Caco-2 (cell line): Measurements from ENCODE around the gene LIMCH1. TPM values are rescaled to one million over a fixed set of nuclear protein-coding genes. Genes with fewer than 3 reads are reported as not detected.

Source experiments
- BruUV-seq: library from RNA; stranded (reverse); fragments of 400-500 nt; replicated peaks from 2 replicates; lab custom pipeline; 2021; lab: Mats Ljungman, UMichigan
- CTCF ChIA-PET: fragments of 300-600 bp; sonication (Branson Sonifier 250); formaldehyde crosslinking; loops from one replicate; lab custom pipeline; 2022; ENCODE audit warnings: antibody characterized with exemption; lab: Charles Lee
- POLR2A ChIA-PET: fragments of 300-600 bp; sonication (Branson Sonifier 250); formaldehyde crosslinking; loops from one replicate; lab custom pipeline; 2022; ENCODE audit warnings: antibody characterized with exemption; lab: Charles Lee
- DNase-seq, 2 experiments: peaks; one replicate each; pipeline versions ENCODE4 v3.0.0 to v3.0.0-alpha.2; 2020 to 2022
- H3K27me3 ChIP-seq: replicated peaks from 2 replicates; pipeline ENCODE4 v1.6.0; 2011; ENCODE audit warnings: low read length; ENCODE audit not compliant: control insufficient read depth, insufficient read depth
- H3K36me3 ChIP-seq: 2 replicates; pipeline ENCODE4 v1.5.1; 2011; ENCODE audit warnings: low read length; ENCODE audit not compliant: control insufficient read depth, insufficient read depth
- H3K4me1 ChIP-seq: fragments of 250-450 bp; sonication (Bioruptor Pico); 2 replicates; pipeline ENCODE4 v1.5.1; 2020; ENCODE audit warnings: mild to moderate bottlenecking
- H3K4me3 ChIP-seq: 2 replicates; pipeline ENCODE4 v1.5.1; 2011; ENCODE audit warnings: low read depth, mild to moderate bottlenecking, control low read depth, low read length
- H3K9me3 ChIP-seq: fragments of 250-450 bp; sonication (Bioruptor Pico); 2 replicates; pipeline ENCODE4 v1.5.1; 2020; ENCODE audit warnings: mild to moderate bottlenecking, moderate library complexity
- H3K27ac Mint-ChIP-seq: one replicate; pipeline ENCODE4 v1.8.0; 2022; ENCODE audit warnings: mixed read lengths; ENCODE audit not compliant: unreplicated experiment
- H3K27me3 Mint-ChIP-seq: one replicate; pipeline ENCODE4 v1.8.0; 2022; ENCODE audit warnings: mixed read lengths; ENCODE audit not compliant: insufficient read depth, unreplicated experiment
- H3K36me3 Mint-ChIP-seq: one replicate; pipeline ENCODE4 v1.8.0; 2022; ENCODE audit warnings: mild to moderate bottlenecking, mixed read lengths; ENCODE audit not compliant: insufficient read depth, unreplicated experiment
- H3K4me1 Mint-ChIP-seq: one replicate; pipeline ENCODE4 v1.8.0; 2022; ENCODE audit warnings: low read depth, mixed read lengths; ENCODE audit not compliant: unreplicated experiment
- H3K4me3 Mint-ChIP-seq: one replicate; pipeline ENCODE4 v1.8.0; 2022; ENCODE audit warnings: mild to moderate bottlenecking, moderate library complexity, mixed read lengths; ENCODE audit not compliant: unreplicated experiment
- H3K9me3 Mint-ChIP-seq: one replicate; pipeline ENCODE4 v1.8.0; 2022; ENCODE audit warnings: mixed read lengths; ENCODE audit not compliant: unreplicated experiment
- CTCF ChIP-seq, 2 experiments: fragments of 200-600 bp in 1 of 2; IDR thresholded peaks; 1 replicate in 1 of 2; 2 replicates in 1 of 2; pipeline versions ENCODE4 v1.5.1 to v1.8.0; 2011 to 2022; ENCODE audit warnings: antibody characterized with exemption in 1 of 2, control low read depth in 1 of 2, inconsistent platforms in 1 of 2, low read depth in 1 of 2, low read length in 1 of 2, mild to moderate bottlenecking in 1 of 2, moderate library complexity in 1 of 2; ENCODE audit not compliant: insufficient read depth in 1 of 2, severe bottlenecking in 1 of 2, unreplicated experiment in 1 of 2
- intact Hi-C: fragments of 100-400 bp; cut with micrococcal nuclease; formaldehyde crosslinking; loops from one replicate; pipeline ENCODE4 v1.10.0; 2022; ENCODE audit not compliant: unreplicated experiment
- total RNA-seq: library from RNA; stranded (reverse); gene quantifications from 2 replicates; pipeline ENCODE4 v1.2.3, GENCODE V29; 2022

The LIMCH1 gene
- total RNA-seq, 1 experiment from 2014 or later, result 8.4 TPM

- Mint-ChIP-seq H3K4me1 (no peaks in the 10 kb centered on the region), H3K36me3 (no peaks in the 10 kb centered on the region), H3K27me3 (peaks cover 31% of the 10 kb centered on the region), H3K9me3 (no peaks in the 10 kb centered on the region), H3K27ac (no peak within 1 kb of the TSS), H3K4me3 (no peak within 1 kb of the TSS)
- H3K9me3 ChIP-seq, result no peaks in the 10 kb centered on the region
- H3K36me3 ChIP-seq, result no peaks in the 10 kb centered on the region
- no peak within 1 kb of the TSS for H3K4me3 ChIP-seq
- H3K27me3 ChIP-seq, result no peaks in the 10 kb centered on the region
- DNase-seq, result no peak
- no peak for TF ChIP-seq CTCF (IDR thresholded peaks at IDR 0.05; ENCODE audit: insufficient read depth in 1 of 2, low read depth in 1 of 2, low read length in 1 of 2, severe bottlenecking in 1 of 2, unreplicated experiment in 1 of 2)
- no peaks in the 10 kb centered on the region for H3K4me1 ChIP-seq
- CTCF ChIA-PET, result no interaction called here
- POLR2A ChIA-PET, result no interaction called here
- no TSS peak for BruUV-seq
- intact Hi-C loops, result no loop called here
Observed at GRCh38 chr4:41748571-41749475, 210.9 kb downstream of the LIMCH1 start, which contains the start of gene PHOX2B. PHOX2B (minus strand) TSS chr4:41748725; CDS start chr4:41748610, 115 bp downstream.

- BruUV-seq, result no TSS peak
- Histone ChIP-seq H3K9me3 (no peaks in the 10 kb centered on the region), H3K27me3 (no peaks in the 10 kb centered on the region), H3K4me1 (no peaks in the 10 kb centered on the region), H3K36me3 (no peaks in the 10 kb centered on the region), H3K4me3 (no peak overlapping the region)
- H3K9me3 Mint-ChIP-seq, result no peaks in the 10 kb centered on the region
- H3K27me3 Mint-ChIP-seq, result peaks cover 23% of the 10 kb centered on the region
- no peak for TF ChIP-seq CTCF (IDR thresholded peaks at IDR 0.05; ENCODE audit: insufficient read depth in 1 of 2, low read depth in 1 of 2, low read length in 1 of 2, severe bottlenecking in 1 of 2, unreplicated experiment in 1 of 2)
- no peak overlapping the region for H3K4me3 Mint-ChIP-seq
- no peaks in the 10 kb centered on the region for H3K4me1 Mint-ChIP-seq
- ChIA-PET CTCF (no interaction called here), POLR2A (no interaction called here)
- DNase-seq, result no peak
- intact Hi-C loops, result no loop called here
- H3K27ac Mint-ChIP-seq, result no peak overlapping the region
- H3K36me3 Mint-ChIP-seq, result no peaks in the 10 kb centered on the region
Observed at GRCh38 chr4:41749631-41750039, 211.7 kb downstream of the LIMCH1 start.

Other genes with a start within 250 kb of the LIMCH1 start
- not detected in 2 replicates for gene PHOX2B, start 210.6 kb downstream of the LIMCH1 start, total RNA-seq